Measurements from ENCODE around the gene DOC2B.
"Not testable (repeated sequence)": the region's sequence is repeated elsewhere in the genome, so short reads cannot be mapped to it uniquely, and the experiment has no call there.

The DOC2B gene

DNA sequence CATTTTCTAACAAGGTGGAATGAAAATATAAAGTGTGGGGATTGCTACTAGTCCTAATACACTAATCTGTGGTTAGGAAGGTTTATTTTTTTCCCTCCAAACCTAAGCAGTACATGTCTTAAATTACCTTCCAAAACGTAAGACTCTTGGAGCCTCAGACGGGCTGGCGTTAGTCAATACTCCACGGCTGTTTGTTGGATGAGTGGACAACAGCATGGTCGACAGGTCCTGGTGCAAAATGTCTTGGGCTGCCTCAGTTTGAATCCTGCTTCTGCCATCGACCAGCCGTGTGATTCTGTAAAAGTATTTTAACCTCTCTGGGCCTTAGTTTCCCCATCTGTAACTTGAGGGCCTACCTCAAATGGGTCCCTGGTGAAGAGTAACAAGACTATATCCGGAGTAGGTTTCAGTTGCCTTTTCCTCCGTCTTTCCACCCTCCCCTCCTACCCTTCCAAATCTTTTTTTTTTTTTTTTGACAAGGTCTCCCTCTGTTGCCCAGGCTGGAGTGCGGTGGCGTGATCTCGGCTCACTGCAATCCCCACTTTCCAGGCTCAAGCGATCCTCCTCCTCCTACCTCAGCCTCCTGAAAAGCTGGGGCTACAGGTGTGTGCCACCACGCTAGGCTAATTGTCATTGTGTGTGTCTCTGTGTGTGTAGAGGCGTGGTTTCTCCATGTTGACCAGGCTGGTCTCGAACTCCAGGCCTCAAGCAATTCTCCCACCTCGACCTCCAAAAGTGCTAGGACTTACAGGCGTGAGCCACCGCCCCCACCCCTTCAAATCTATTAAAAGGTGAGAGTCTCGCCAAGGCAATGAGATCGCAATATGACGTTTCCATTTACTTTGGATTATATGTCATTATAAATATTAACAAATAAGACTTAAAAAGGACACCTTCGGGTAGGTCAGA lies 38.3 kb downstream of the DOC2B start:
- no peak for DNase-seq

DNA sequence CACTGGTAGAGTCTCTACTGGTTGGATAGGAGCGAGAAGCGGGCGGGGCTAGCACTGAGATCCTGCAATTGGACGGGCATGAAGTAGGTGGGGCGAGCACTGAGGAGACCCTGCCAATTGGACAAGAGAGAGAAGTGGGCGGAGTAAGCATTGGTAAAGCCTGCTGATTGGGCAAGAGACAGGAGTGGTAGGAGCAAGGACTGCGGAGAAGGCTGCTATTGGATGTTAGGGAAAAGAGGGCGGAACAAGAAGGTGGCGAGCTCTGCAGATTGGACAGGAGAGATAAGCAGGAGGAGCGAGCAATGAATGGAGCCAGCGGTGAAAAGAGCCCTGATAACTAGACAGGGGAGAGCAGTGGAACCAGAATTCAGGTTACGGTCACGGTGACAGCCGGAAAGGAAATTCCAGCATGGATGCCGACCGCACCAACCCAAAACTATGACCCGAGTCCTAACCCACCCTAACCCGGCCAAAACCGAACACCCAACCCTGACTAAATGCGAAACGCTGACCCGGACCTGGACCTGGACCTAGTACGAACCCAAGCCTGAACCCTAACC lies 39.3 kb downstream of the DOC2B start:
- peak; percentile 38 for DNase-seq

DNA sequence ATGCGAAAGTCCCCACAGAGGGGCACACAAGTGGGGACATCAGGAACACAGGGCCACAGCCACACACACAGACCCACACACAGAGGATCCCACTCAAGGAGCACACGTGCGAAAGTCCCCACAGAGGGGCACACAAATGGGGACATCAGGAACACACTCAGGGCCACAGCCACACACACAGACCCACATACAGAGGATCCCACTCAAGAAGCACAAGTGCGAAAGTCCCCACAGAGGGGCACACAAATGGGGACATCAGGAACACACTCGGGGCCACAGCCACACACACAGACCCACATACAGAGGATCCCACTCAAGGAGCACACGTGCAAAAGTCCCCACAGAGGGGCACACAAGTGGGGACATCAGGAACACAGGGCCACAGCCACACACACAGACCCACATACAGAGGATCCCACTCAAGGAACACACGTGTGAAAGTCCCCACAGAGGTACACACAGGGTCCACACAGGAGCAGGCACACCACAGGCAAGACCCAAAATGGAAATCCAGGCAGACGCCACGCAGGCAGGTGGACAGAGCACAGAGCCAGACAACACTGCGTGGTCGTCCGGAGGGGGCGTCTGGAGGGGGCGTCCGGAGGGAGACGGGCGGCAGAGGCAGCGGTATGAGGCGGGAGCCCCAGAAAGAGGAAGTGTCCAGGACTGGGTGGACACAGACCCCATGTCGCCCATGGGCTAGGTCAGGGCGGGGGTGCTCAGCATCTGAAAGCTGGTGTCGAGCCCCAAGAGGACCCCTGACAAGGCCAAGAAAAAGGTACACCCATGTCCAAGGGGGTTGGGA lies 41.8 kb downstream of the DOC2B start:
- DNase-seq: not testable (repeated sequence)

DNA sequence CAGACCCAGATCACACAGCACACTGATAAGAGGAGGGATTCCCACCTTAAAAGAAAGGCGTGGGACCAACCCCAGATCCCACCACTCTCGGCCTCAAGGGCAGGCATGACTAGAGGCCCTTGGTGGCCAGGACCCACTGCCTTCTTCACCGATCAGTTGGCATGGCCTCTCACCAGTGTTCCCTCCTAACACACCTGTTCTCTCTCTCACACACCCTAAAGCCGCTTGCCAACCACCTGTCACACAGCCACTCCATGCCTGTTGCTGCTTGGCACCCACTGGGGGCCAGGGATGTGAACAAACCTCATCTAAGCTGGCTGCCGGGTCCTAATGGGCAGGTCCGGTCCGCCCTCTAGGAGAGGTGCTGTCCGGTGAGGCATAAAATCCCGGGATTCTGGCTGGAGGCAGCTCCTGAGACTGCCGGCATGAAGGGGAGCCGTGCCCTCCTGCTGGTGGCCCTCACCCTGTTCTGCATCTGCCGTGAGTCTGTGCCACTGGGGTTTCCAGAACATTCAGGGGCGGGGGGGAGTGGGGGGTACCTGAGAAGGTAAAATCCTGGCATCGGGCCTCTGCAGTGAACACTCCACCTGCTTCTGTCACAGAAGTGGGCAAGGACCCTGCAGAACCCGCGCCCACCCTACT lies 44.2 kb downstream of the DOC2B start, which contains the start of gene SCGB1C2:
Gene SCGB1C2, plus strand, starts transcription at position 404 of the 642 bp plus-strand sequence. Its CDS starts 22 bp downstream, at position 426.
- not testable (repeated sequence) for DNase-seq

DNA sequence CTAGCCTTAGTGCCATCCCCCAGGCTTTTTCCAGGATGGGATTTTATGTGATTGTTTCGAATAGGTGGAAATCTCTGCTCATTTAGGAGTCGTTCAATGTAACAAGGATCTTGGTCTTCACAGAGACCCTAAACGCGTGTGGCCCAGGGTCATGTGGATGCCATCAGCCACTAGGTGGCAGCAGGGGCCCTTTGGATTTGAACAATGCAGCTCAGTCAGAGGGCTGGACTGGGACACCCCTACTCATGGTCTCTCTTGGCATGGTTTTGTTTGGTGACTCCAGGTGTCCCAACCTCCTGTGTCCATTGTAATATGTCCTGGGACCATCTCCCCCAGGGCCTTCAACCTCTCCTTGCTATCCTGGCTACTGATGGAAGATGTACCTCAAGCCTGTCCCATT lies 44.9 kb downstream of the DOC2B start:
- DNase-seq: not testable (repeated sequence)

DNA sequence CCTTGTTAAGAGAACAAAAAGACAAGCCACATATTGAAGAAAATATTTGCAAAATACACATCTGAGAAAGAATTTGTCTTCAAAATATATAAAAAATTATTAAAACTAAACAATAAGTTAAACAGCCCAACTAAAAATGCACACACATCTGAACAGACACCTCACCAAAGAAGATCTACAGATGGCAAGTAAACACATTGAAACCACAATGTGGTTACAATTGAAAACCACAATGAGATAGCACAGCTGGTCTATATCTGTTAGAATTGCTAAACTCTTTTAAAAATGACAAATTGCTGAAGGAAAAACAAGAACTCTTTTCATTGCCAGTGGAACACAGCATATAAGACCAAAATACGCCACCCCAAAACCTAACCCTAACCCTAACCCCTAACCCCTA lies 45.6 kb downstream of the DOC2B start:
- DNase-seq: not testable (repeated sequence)

DNA sequence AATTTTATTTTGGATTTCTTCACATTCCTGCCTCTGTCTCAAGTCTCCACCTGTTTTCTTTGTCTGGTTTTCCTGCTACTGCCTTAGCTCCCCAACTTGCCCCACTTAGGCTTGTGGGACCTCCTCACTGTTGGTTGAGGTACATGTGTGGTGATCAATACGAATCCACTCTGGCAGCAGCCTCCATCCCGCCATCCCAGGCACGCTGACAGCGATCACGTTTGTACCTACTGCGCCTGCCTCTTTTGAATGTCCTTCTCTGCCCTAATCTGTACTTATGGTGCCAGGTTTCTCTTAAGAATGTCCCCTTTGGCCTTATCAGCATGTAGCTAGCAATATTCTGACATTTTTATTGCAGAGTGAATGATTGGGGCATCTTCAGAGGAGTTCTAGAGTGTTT lies 46.4 kb downstream of the DOC2B start:
- DNase-seq: not testable (repeated sequence)

DNA sequence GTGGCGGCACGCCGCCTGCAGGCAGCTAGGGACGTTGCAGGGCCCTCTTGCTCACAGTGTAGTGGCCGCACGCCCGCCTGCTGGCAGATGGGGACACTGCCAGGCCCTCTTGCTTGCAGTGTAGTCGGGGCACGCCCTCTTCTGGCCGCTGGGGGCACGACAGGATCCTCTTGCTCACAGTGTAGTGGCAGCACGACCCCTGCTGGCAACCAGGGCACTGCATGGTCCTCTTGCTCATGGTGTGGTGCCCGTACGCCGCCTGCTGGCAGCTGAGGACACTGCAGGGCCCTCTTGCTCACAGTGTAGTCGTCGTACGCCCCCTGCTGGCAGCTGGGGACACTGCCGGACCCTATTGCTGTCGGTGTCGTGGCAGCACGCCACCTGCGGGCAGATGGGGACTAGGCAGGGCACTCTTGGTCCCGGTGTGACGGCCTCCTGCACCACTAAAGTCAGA lies 47.1 kb downstream of the DOC2B start:
- not testable (repeated sequence) for DNase-seq

DNA sequence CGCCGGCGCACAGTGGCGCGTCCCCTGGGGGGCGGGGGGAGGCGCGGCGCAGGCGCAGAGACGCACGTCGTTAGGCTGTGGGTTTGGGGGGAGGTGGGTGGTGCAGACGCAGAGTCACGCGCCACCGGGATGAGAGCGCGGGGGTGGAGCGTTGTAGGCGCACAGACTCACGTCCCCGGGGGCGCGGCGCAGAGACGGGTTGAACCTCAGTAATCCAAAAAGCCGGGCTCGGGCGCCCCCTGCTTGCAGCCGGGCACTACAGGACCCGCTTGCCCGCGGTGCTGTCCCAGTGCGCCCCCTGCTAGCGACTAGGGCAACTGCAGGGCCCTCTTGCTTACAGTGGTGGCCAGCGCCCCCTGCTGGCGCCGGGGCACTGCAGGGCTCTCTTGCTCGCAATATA lies 47.5 kb downstream of the DOC2B start:
- not testable (repeated sequence) for DNase-seq

DNA sequence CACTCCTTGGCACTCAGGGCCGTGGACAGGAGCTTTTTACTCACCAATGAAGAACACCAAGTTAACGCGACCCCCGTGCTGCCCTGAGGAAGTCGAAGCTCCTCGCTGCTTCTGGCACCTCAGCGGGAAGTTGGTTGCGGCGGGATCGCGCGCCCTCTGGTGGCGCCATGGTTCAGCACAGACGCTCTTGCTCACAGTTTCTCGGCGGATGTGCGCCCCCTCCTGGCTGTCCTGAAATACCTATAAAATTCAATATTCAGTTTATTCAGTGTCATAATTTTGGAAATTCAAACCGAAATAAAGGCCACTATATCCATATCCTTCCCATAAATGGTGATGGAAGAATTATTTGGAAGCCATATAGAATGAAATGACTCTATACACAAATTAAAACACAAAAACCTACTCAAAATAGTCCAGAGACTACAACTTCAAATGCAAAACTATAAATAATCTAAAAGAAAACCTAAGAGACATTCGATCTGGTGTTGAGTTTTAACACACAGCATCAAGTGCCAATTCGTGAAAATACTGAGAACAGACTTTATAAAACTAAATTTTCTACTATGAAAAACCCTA lies 63.0 kb downstream of the DOC2B start:
- not testable (repeated sequence) for DNase-seq

DNA sequence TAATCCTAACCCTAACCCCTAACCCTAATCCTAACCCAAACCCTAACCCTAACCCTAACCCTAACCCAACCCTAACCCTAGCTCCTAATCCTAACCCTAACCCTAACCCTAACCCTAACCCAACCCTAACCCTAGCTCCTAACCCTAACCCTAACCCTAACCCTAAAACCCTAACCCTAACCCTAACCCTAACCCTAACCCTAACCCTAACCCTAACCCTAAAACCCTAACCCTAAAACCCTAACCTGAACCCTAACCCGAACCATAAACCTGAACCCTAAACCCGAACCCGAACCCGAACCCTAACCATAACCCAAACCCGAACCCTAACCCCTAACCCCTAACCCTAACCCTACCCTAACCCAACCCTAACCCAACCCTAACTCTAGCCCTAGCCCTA lies 68.3 kb downstream of the DOC2B start:
- not testable (repeated sequence) for DNase-seq

Measured in MV-4-11 (cell line).